Globus pallidus (tissue), 1 donor: ENCODE measurements around the gene UST.

Experiments used
- DNase-seq: peaks from one replicate; pipeline ENCODE4 v3.0.0-alpha.2; 2015; ENCODE audit warnings: low spot score

UST gene

GRCh38 chr6:149041953-149042352 is 295.1 kb downstream of the UST start:
- DNase-seq: no peak

- no peak for DNase-seq
These were observed 296.8 kb downstream of the UST start for GRCh38 chr6:149043476-149044130.

GRCh38 chr6:149044528-149044927 is 297.7 kb downstream of the UST start:
- DNase-seq: no peak

GRCh38 chr6:149045404-149045803 is 298.6 kb downstream of the UST start:
- no peak for DNase-seq

- no peak for DNase-seq
These were observed 299.5 kb downstream of the UST start for GRCh38 chr6:149046164-149046821.

- DNase-seq: no peak
These were observed 300.0 kb downstream of the UST start for GRCh38 chr6:149046822-149047246.

- no peak for DNase-seq
These were observed 302.4 kb downstream of the UST start for GRCh38 chr6:149049230-149049629.

GRCh38 chr6:149050160-149050559 is 303.3 kb downstream of the UST start:
- DNase-seq: no peak

- DNase-seq: no peak
These were observed 305.7 kb downstream of the UST start for GRCh38 chr6:149052350-149053106.

GRCh38 chr6:149053848-149054558 is 307.2 kb downstream of the UST start:
- DNase-seq: no peak

- no peak for DNase-seq
These were observed 307.8 kb downstream of the UST start for GRCh38 chr6:149054559-149055194.

- DNase-seq: no peak
These were observed 308.5 kb downstream of the UST start for GRCh38 chr6:149055195-149055899.

- no peak for DNase-seq
These were observed 310.1 kb downstream of the UST start for GRCh38 chr6:149056777-149057463.

GRCh38 chr6:149057464-149057840 is 310.6 kb downstream of the UST start:
- DNase-seq: no peak

GRCh38 chr6:149059557-149059956 is 312.7 kb downstream of the UST start:
- DNase-seq: no peak

- DNase-seq: no peak
These were observed 313.6 kb downstream of the UST start for GRCh38 chr6:149060300-149060984.

- no peak for DNase-seq
These were observed 314.3 kb downstream of the UST start for GRCh38 chr6:149060985-149061760.

- DNase-seq: no peak
These were observed 315.1 kb downstream of the UST start for GRCh38 chr6:149061930-149062329.

- no peak for DNase-seq
These were observed 316.0 kb downstream of the UST start for GRCh38 chr6:149062653-149063348.
